Stimulated activated CD8-positive, alpha-beta memory T cell treated with anti-CD3 and anti-CD28 coated beads, Interleukin-15, amount 100 ng/mL, for 1 hour (primary cell): ENCODE results near the gene PFN3.
"Not testable (repeated sequence)": the region's sequence is repeated elsewhere in the genome, so short reads cannot be mapped to it uniquely, and the experiment has no call there.

Source experiments
- DNase-seq: peaks from one replicate; pipeline ENCODE4 v3.0.0-alpha.2; 2020; ENCODE audit warnings: low read depth

PFN3 gene

DNA sequence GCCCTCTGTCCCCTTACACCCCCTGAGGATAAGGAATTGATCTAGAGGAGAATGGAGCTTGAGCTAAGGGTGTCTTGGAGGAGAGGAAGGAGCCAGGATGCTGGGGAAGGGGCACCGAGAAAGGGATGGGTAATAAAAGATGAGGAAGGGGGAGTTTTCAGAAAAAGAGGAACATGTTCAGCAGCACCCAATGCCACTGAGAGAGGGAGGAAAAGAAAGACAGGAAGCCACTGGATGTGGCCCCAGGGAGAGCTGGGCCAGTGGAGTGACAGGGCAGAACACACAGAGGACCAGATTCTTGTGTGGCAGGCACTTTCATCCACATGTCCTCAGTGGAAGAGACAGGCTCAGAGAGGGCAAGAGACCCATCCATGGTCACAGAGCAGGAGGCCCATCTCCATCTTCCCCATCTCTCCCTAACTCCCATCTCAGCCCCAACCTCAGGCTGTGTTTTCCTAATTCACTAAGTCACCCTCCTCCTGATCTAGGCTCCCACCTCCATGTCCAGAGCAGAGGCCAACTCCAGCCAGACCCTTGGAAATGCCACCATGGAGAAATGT, 7.2 kb downstream of the PFN3 start:
- no peak for DNase-seq

DNA sequence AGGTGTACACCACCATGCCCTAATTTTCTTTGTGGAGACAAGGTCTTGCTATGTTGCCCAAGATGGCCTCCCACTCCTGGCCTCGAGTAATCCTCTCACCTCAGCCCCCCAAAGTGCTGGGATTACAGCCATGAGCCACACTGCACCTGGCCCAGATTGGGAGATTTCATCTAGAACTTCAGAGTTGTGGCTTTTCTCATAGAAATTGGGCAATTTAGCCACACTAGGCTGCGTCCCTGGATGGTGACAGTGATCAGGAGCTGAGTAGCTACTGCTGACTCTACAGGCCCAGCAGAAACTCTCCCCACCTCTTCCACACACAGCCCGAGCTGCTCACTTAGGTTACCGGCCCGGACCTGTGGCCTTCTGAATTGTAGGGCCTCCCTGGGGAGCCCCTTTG, 7.7 kb downstream of the PFN3 start:
- DNase-seq, result no peak

GRCh38 chr5:177390363-177391300, 9.8 kb downstream of the PFN3 start:
- DNase-seq, result peak; percentile 84

DNA sequence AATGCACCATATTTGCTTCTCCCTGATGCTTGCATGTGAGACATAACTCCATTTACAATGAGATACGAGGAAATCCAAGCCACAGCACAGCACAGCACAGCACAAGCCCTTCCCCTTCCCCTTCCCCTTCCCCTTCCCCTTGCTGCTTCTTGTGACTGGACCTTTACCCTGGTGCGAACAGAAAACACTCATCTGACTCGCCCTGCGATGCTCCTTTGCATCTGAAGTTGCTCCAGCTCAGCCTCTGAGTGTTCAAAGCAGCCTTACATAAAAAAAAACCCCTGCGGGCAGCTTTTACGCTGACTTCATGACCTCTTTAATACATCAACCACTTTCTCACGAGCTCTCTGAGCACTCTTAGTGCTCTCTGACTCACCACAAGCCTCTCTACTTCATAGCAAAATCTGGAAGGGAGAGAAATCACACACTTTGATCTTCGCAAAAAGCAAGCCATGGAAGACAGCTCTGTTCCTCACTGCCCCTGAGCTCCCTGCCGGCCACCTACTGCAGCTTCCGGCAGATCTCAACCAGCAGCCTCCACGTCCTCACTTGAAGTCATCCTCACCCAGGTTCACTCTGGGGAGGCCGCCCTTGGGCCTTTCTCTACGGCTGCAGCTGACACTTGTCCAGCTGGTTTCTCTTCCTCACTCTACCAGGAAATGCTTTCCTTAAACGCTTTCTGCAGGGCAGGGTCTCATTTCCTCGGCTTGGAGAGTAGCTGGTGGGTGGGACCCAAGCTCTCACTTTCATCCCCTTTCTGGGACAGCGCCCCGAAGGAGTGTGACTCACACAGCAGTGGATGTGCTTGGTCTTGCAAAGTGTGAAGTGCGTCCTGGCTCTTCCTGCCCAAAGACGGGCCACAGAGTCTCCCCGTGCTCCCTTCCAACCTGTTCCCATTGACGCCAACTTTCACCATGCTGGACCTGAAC, 11.0 kb downstream of the PFN3 start:
- DNase-seq, result no peak

GRCh38 chr5:177388521-177389052, 11.9 kb downstream of the PFN3 start:
- DNase-seq, result no peak

GRCh38 chr5:177387405-177387804, 13.1 kb downstream of the PFN3 start:
- no peak for DNase-seq

GRCh38 chr5:177386542-177386941, 13.9 kb downstream of the PFN3 start:
- no peak for DNase-seq

DNA sequence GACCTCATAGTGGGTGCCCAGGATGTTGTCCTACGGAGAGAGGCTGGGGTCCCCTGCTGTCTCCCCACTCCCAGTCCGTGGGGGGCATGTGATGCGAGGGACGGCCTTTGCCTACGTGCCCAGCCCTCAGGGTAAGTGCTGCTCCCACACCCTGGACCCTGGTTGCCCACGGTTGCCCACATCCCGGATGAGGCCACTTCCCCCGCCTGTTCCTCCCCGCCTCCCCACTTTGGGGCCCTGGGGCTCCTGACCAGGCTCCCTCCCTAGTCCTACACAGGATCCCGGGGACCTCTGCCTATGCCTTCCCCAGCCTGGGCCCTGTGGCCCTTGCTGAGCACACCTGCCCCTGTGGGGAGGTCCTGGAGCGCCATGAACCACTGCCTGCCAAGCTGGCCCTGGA, 14.7 kb downstream of the PFN3 start:
- no peak for DNase-seq

- no peak for DNase-seq
Observed at GRCh38 chr5:177384134-177384533, 16.3 kb downstream of the PFN3 start, which contains the start of gene SLC34A1. Gene SLC34A1, plus strand, starts transcription at chr5:177384434. Its CDS starts 1,308 bp downstream, at chr5:177385742.

DNA sequence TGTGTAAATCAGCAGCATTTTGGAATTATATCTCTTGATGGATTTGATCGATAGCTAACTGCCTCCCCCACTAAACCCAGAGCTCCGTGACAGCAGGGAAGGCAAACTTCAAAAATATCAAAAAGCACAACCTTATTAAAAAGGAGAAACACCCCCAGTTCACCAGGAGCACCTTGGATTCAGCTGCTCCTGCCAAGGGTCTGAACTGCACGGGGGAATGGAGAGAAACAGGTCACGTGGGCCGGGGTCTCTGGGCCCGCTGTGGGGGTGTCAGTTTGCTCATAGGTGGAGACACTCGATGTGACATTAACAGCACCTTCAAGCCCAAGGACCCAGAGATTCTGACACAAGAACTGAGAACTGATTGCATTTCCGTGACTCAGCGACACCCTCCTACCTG, 17.3 kb downstream of the PFN3 start:
- no peak for DNase-seq

DNA sequence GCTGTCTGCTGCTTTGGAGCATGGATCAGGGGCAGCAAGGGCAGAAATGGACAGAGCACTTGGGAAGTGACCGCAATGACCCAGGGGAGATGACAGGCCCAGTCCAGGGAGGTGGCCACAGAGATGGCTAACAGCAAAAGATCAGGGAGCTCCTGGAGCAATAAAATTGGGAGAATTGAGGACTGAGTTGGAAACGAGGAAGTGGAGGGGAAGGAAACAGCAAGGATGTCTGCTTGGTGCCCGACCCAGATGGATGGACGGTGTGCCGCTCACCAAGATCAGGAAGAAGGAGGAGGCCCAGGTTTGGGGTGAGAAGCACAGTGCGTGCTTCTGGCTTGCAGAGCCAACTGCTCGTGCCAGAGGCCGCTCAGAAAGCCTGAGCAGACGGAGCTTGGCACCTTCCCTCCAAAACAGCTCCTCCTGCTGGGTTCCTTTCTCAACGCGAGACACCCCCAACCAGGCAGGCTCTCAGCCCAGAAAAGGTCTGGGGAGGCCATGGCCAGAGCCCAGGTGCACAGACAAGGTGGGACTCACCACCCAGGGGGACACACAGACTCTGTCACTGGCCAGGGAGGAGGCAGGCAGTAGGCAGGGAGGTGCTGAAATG, 17.9 kb downstream of the PFN3 start:
- no peak for DNase-seq

GRCh38 chr5:177380805-177381126, 19.7 kb downstream of the PFN3 start:
- DNase-seq, result no peak

DNA sequence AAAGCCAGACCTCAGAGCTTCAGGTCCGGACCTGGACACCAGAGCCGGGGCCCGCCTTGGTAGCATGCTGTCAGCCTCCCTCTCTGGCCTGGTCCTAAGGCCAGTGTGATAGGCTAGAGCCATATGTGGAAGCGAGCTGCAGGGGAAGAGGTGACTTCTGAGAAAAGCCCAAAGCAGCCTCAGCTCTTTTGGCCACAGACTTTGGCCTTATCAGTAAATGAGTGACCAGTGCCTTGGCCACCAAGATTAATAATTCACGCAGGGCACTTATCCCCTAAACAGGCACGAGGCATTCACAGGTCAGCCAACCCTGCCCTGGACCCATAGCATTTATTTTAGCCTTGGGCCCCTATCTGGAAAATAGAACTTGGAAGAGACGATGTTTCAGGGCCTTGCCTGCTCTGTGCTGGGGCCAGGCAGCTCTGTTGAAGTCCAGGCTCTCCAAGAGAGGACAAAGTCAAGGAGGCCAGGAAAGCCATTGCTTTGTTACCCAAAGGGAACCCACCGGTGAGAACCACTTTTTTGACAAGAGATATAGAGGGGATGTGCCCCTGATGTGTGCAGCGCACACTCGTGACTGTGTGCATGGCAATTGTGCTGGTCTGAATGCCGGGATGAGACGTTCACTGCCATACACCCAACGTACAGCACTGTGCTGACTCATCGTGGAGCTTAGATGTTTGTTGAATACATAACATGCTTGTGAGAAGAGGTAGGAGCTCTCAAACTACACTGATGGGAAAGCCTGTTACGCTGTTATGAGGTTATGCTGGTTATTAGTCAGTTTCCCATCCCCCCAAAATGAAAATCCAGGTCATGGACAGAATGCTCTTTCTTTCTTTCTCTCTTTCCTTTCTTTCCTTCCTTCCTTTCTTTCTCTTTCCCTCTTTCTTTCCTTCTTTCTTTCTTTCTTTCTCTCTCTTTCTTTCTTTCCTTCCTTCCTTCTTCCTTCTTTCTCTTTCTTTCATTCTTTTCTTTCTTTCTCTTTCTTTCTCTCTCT, 21.3 kb downstream of the PFN3 start:
- no peak for DNase-seq

DNA sequence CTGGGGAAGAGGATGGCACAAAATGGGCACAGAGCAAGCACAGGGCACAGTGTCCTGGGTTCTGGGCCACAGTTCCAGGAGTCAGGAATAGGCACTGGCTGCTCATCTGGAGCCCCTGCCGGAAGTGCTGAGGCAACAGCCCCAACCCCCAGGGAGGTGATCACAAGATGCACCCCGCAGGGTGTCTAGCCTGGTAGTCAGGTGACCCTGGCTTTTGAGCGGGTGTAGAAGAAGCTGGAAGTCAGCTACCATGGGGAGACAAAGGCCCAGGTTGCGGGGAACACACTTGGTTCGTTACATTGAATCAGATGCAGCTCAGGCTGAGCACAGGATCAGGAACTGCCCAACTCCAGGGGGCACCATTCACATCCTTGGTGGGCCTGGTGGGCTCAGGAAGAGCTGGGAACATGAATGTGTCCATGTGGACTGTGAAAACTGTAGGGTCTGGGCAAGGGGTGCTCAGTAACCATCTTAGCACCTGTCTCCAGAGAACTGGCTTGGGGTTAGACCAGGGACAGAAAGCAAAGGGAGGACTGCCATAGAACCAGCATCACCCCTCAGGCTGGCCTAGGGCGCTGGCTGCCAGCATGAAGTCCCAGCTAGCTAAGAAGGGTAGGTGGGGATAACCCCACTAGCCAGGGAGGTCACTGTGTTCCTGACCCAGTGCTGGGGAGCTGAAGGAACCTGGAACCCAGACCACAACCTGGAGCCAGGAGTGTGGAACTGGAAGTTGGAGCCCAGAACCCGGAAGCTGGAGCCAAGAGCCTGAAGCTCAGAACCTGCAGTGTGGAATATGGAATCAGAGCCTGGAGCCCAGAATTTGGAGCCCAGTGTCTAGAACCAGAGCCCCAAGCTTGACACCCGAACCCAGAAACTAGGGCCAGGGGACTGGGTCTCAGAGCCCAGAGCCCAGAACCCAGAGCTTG, 22.3 kb downstream of the PFN3 start:
- DNase-seq, result no peak

- DNase-seq, result no peak
Observed at GRCh38 chr5:177376107-177376506, 24.4 kb downstream of the PFN3 start.

GRCh38 chr5:177375516-177375915, 24.9 kb downstream of the PFN3 start:
- DNase-seq, result not testable (repeated sequence)

DNA sequence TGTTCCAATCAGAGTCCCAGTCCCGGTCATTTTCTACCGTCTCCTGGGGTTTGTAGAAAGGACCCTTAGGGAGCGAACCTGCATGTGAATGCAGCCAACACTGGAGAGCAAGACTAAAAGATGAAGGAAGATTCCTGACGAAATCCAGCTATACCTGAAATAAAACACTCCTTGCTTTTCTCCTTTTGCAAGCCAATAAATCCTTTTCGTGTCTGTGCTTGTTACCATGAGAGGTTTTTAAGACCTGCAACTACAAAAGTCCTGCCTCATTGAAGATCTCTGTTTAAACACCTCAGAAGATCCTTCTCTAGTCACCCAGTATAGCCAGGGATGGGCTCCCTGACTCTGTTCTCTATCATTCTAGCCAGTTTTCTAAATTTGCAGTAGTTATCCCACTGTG, 26.2 kb downstream of the PFN3 start:
- no peak for DNase-seq

- DNase-seq, result no peak
Observed at GRCh38 chr5:177373806-177374205, 26.7 kb downstream of the PFN3 start.

GRCh38 chr5:177372910-177373309, 27.6 kb downstream of the PFN3 start:
- no peak for DNase-seq
